ENCODE measurements around the gene EIF2B4.
A peak's percentile ranks its signal among the peaks of the same experiment; 100 is the strongest.

The EIF2B4 gene

GRCh38 chr2:27370026-27370815, at the start of gene EIF2B4, which contains the start of gene SNX17:
EIF2B4 (minus strand) TSS chr2:27370338; CDS start chr2:27370314, 24 bp downstream.
SNX17 (plus strand) TSS chr2:27370616; CDS start chr2:27370744, 128 bp downstream.
- DNase-seq: peak; percentile 95

- no peak for DNase-seq
Observed at GRCh38 chr2:27416151-27416550, 46.0 kb upstream of the EIF2B4 start.

GRCh38 chr2:27412419-27413152, 42.4 kb upstream of the EIF2B4 start:
- no peak for DNase-seq

- DNase-seq: peak; percentile 93
Observed at GRCh38 chr2:27409321-27410073, 39.4 kb upstream of the EIF2B4 start, which contains the start of gene PPM1G. PPM1G (minus strand) TSS chr2:27409591; CDS start chr2:27409422, 169 bp downstream.

GRCh38 chr2:27408601-27409320, 38.6 kb upstream of the EIF2B4 start:
- no peak for DNase-seq

GRCh38 chr2:27407798-27408491, 37.8 kb upstream of the EIF2B4 start:
- peak; percentile 4 for DNase-seq

GRCh38 chr2:27400348-27401135, 30.4 kb upstream of the EIF2B4 start:
- no peak for DNase-seq

- no peak for DNase-seq
Observed at GRCh38 chr2:27398962-27399361, 28.8 kb upstream of the EIF2B4 start.

GRCh38 chr2:27393225-27393624, 23.1 kb upstream of the EIF2B4 start:
- no peak for DNase-seq

GRCh38 chr2:27390822-27391679, 20.9 kb upstream of the EIF2B4 start:
- no peak for DNase-seq

GRCh38 chr2:27381577-27382181, 11.5 kb upstream of the EIF2B4 start:
- DNase-seq: no peak

- DNase-seq: peak; percentile 94
Observed at GRCh38 chr2:27380626-27381545, 10.7 kb upstream of the EIF2B4 start, which contains the start of gene ZNF513. ZNF513 (minus strand) TSS chr2:27380734; CDS start chr2:27380526, 208 bp downstream.

- DNase-seq: peak; percentile 58
Observed at GRCh38 chr2:27379836-27380625, 9.9 kb upstream of the EIF2B4 start.

GRCh38 chr2:27379383-27379835, 9.3 kb upstream of the EIF2B4 start:
- no peak for DNase-seq

- no peak for DNase-seq
Observed at GRCh38 chr2:27378809-27379290, 8.7 kb upstream of the EIF2B4 start.

- DNase-seq: no peak
Observed at GRCh38 chr2:27378096-27378808, 8.1 kb upstream of the EIF2B4 start.
